EH (cell line): ENCODE data around the gene LSP1.

ENCODE experiments used
- DNase-seq: peaks from one replicate; pipeline ENCODE4 v3.0.0-alpha.2; 2015; ENCODE audit warnings: low read depth

LSP1 gene

DNA sequence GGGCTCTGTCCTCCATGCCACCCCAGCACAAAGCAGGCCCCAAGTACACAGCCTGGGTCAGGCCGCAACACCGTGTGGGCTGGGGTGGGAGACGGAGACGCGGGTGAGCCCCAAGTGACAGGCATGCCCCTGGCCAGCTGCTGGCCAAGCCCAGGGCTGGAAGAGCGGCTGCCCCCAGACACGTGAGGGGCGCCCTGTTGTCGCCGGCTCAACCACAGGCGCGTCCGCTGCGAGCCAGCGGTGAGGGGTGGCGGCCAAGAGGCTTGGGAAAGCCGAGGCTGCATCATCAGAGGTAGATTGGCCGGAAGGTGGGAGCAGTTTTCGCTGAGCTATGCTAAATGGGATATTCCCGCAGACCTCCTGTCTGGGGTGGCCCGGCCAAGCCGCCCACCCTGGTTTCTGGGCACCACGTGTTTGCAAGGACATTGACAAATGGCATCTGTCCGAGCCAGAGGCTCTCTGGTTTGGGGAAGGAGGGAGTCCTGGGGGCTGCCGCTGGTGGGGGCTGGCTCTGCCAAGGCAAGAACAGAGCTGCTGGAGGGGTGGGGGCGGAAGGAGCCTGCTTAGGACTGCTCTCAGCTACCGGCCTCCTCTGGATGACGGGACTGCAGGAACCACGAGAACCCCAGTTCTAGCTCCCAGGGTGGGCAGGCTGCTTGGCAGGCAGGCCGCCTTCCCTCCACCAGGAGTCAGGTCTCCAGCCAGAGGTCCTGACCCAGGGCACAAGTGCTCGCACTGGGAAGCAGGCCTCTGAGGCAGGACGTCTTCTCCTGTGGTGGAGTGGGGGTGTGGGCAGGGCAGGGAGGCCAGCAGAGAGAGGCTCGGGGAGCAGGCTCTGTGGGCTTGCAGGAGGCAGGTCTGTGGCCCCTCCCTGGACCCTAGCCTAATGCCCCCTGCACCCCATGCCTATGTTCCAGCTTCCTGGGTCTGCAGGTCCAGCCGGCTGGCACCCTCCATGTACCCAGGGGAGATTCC, 38.3 kb downstream of the LSP1 start:
- no peak for DNase-seq

DNA sequence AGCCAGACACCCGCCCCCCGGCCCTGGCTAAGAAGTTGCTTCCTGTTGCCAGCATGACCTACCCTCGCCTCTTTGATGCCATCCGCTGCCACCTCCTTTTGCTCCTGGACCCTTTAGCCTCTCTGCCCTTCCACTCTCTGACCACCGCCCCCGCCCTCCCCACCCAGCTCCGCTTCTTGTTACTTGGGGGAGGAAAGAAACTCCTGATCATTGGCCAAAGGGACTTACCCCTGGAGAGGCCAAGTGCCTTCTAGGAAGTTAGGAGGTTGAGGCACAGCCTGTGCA, 38.9 kb downstream of the LSP1 start, which contains the start of gene PRR33:
TSS of gene PRR33 (minus strand) at position 65 of the 285 bp plus-strand sequence. CDS start 1,311 bp downstream, outside the sequence.
- no peak for DNase-seq

GRCh38 chr11:1892116-1892515, 39.2 kb downstream of the LSP1 start:
- no peak for DNase-seq

DNA sequence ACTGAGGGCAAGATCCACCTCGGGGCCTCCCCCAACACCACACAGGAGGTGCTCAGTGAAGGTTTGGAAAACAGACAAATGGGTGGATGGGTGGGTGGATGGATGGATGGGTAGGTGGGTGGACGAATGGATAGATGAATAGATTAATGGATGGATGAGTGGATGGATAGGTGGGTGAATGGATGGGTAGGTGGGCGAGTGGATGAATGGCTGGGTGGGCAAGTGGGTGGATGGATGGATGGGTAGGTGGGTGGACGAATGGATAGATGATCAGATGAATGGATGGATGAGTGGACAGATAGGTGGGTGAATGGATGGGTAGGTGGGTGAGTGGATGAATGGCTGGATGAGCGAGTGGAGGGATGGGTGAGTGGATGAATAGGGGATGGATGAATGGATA, 39.7 kb downstream of the LSP1 start:
- DNase-seq: no peak

GRCh38 chr11:1893581-1894359, 40.9 kb downstream of the LSP1 start:
- DNase-seq: peak; percentile 8

DNA sequence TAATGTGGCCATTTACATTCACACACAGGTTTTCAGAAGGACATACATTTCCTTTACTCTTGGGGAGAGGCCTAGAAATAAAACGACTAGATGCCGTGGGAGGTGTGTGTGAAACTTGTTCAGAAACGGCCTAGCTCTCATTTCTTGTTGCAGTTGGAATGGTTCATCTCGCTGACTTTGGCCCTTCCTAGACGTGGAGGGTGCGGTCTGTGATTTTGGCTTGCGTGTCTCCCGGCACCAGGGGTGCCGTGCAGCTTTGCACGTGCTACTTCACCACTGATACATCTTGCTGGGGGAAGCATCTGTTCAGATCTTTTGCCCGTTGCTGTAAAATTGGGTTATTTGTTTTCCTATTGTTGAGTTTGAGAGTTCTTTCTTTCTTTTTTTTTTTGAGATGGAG, 41.9 kb downstream of the LSP1 start:
- no peak for DNase-seq

- DNase-seq: no peak
Observed at GRCh38 chr11:1896468-1896867, 43.6 kb downstream of the LSP1 start.

- no peak for DNase-seq
Observed at GRCh38 chr11:1896923-1897322, 44.0 kb downstream of the LSP1 start.

DNA sequence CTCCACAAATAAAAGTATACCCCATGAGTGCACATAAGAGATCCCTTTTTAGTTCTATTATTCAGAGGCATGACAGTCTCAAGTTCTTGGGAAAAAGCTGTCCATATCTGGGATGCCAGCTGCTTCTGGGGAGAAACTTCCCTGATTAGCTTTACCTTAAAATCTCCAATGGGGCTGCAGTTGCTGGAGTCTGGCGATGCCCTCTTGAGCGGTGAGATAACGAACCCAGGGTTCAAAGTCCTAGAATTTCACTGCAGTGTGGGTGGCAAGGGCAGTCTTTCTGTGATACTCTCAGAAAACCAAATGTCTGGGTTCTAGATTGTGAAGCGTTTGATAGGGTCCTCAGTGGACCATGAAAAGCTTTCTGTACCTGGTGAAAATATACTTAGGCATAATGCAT, 46.2 kb downstream of the LSP1 start:
- no peak for DNase-seq

DNA sequence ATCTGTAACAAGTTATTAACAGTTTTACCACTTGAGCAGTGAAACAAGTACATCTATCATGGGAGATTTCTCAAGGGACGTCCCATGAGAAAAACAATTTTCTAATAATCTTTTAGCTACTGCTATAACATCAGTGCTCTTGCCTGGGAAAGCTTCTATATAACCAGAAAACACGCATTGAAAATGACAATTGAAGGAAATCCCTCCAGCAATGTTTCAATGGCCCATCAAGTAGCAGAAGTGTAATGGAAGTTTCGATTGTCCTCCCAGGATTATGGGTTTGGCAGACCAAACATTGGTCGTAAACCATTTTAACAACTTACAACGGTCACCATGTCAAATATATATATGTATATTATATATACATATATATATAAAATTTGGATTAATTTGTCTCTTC, 46.8 kb downstream of the LSP1 start:
- no peak for DNase-seq

DNA sequence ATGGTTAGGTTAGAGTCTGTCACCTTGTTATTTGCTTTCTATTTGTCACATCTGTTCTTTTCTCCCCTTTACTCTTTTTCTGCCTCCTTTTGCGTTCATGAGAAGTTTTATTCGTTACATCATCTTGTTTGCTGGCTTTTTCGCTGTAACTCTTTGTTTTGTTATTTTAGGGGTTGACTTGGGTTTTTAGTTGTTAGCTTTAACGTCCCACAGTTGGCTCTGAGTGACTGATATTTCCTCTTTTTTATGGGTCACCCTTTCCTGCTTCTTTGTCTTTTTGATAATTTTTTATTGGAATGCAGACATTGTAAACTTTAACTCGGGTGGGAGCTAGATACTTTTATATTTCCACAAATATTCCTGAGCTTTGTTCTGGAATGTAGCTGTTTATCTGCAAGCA, 53.3 kb downstream of the LSP1 start:
- no peak for DNase-seq

- no peak for DNase-seq
Observed at GRCh38 chr11:1906611-1907423, 53.9 kb downstream of the LSP1 start.

- no peak for DNase-seq
Observed at GRCh38 chr11:1908618-1909017, 55.7 kb downstream of the LSP1 start.

- DNase-seq: no peak
Observed at GRCh38 chr11:1909524-1909923, 56.6 kb downstream of the LSP1 start.

- no peak for DNase-seq
Observed at GRCh38 chr11:1912289-1912878, 59.5 kb downstream of the LSP1 start.

DNA sequence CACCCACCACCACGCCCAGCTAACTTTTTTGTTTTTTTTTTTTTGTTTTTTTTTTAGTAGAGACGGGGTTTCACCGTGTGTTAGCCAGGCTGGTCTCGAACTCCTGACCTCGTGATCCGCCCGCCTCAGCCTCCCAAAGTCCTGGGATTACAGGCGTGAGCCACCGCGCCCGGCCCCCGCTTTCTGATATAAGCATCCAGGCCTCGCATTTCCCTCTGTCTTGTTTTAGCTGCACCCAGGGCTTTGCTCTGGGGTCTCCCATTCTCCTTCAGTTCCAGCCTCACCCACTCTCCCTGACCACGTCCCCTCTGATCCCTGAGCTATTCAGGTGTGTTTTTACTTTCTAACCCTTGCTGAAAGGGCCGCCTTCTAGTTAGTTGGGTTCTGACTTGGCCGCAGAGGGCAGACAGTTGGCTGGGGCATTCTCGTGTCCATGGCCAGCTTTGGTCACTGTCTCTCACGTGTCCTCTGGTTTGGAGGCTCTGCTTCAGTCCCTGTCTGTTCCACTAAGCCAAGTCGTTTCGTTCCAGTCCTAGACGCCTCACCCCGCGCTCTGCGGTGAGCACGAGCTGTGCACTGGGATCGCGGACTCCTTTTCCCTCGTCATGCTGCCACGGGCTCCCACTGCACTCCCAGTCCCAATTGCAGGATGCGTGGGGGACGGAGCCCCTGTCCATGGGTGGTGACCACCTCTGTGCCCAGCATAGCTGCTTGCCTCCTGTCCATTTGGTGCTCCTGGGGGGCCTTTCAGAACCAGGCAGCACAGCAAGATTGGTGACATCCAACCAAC, 60.6 kb downstream of the LSP1 start:
- no peak for DNase-seq

GRCh38 chr11:1915795-1916131, 62.9 kb downstream of the LSP1 start:
- DNase-seq: no peak

DNA sequence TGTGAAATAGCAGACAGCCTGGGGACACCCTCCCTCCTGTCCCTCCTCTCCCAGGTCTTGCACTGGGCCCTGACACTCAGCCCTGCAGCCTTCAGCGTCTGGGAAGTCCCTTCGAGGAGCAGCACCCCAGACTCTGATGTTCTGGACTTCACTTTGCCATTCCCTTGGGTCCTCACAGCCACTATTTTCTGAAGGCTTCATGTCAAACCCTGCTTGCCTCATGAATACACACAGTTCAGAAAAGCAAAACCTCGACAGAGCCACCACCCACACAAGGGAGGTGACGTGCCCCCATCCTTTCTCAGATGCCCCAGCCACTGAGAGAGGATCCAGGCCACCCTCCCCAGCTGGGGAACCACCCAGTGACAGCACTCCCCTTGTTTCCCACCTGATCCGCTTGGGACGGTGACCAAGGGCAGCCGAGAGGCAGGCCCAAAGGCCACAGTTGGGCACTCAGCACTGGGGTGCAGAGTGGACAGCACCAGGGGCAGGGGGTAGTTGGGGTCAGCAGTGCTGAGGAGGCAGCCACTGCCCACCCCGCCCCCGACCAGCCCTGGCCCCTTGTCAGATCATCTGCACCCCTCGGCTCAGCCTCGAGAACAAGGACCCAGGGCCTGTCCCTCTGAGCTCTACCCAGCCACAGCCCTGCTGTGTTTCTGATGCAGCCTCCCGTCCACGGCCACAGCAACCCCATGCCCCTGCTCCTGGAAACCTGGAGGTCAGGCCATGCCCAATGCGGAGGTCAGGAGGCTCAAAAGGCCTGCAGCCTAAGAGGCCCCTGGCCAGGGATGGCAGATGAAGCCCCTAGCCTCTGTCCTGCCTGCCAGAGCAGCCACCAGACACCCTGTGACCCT, 63.5 kb downstream of the LSP1 start:
- no peak for DNase-seq

DNA sequence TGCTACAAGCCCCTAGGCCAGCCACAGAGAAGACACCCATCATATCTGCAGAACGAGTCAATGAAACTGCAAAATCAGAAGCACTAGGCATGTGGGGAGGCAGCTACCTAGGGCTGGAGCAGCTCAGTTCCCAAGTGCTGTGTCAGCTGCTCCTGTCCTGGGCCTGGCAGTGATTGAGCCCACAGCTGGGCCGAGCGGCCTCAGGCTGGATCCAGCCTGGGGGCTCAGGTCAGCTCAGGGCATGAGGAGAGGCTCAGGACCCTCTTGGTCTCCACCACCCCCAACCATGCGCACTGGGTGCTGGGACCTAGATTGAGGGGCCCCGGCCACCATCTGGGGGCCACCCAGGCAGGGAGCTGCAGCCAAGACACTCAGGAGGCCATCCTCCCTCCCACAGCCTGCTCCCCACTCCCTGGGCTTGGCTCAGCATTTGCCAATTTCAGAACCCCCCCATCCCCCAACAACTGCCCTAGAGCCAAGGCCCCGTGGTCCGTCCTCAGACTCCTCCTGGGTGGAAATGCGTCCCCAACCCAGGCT, 64.2 kb downstream of the LSP1 start:
- no peak for DNase-seq
